Measurements from ENCODE around the gene PHF12.
"Not testable (repeated sequence)": the region's sequence is repeated elsewhere in the genome, so short reads cannot be mapped to it uniquely, and the experiment has no call there.

Gene PHF12

DNA sequence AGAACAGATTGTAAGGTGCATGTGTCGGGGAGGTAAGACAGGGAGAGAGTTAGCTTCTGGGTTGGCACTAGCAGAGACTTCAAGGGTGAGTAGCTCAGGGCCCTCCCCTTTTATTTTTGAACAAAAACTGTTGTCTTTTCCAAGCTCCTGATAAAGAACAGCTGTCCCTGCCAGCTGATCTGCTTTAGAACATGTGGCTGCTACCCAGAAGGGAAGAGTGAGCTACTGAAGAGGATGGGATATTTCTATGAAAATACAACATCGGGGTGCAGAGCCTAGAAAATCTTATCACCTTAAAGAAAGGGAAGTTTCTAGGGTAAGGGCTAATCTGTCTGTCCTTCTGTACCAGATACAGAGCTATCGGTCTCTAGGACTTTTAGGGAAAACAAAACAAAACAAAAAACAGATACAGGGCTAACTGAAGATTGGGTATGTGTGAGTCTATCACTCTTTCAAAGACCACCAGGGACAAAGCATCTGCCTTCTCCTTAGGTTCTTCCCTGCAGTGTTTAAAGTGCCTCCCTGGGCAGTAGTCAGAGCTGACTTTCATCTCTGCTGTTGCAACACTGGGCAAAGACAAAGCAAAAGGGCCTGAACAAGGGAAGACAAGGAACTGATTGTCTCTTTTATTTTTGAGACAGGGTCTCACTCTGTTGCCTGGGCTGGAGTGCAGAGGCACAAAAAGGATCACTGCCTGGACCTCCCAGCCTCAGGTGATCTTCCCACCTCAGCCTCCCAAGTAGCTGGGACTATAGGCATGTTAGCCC, 43.4 kb downstream of the PHF12 start:
- H3K27ac ChIP-seq: no peak overlapping the region
- DNase-seq (ENCODE audit: low read depth, low spot score): no peak

DNA sequence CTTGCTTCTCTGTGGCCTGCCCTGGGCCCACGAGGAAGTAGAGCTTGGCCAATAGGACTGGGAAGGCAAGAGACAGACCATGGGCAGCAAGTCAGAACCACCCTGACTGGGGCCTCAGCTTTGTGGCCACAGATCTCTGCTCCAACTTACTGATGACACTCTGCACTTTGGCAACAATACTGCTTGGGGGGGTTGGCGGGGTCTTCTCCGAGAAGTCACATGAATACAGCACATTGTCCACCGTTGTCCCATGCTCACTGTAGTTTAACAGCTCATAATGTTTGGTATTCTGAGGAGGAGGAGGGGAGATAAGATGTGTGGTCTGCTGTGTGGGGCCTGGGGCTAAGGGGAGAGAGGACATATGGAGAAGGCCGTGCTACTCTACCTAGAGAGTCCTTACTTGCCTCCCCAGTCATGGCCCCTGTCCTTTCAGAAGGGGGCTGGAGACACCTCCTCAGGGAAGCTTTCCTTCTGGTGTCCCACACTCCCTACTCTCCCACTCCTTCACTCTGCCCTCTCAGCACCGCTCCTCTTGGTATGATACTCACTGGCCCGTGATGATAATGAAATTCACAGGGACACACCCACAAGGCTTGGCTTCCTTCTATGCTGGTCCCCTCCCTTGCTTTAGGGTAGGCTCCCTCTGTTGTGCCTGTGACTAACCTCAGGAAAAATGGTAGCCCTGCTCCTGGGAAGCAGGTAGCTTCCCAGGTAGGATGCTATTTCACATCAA, 44.4 kb downstream of the PHF12 start:
- H3K27ac ChIP-seq: no peak overlapping the region
- DNase-seq (ENCODE audit: low read depth, low spot score): no peak

DNA sequence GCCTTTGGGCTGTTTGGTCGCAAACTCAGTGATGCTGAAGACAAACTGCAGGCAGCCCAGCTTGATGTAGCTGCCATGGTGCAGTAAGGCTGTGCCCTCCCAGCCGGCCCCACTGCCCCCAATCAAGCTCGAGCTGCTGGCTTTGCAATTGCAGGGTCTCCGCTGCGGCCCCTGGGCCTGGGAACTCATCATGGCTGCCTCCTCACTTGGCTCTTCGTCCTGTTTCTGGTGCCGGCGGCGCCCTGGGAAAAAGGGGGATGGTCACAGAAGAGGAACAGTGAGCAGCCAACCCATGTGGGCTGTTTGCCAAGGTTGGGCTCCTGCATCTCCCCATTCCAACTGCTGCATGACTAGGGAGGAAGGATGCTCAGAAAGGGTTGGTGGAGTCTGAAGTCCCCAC, 45.0 kb downstream of the PHF12 start:
- no peak for DNase-seq (ENCODE audit: low read depth, low spot score)
- no peak overlapping the region for H3K27ac ChIP-seq

DNA sequence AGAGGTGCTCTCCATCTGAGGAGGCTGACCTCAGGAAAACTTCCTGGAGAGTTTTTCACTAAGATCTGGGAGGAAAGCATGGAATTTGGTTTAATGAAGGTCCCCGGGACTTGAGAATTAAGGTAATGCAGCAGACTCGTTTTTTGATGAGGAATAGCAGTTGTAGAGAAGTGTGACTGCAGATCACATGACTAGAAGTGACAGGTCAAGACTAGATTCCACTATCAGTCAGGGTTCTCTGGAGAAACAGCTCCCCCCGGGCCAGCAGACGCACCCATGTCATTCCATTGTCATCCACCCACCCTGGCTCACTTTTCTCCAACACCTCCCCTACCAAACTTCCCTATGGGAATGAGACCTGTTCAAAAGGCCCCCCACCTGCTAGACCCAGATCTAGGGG, 46.5 kb downstream of the PHF12 start:
- no peak for DNase-seq (ENCODE audit: low read depth, low spot score)
- H3K27ac ChIP-seq: no peak overlapping the region

DNA sequence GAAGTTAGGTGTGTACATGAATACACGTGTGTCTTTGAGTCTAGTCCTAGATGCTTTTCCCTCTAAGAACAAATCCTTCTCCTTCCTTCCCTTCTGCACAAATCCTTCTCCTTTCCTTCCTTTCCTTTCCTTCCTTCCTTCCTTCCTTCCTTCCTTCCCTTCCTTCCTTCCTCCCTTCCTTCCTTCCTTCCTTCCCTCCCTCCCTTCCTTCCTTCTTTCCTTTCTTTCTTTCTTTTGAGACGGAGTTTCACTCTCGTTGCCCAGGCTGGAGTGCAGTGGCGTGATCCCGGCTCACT, 47.8 kb downstream of the PHF12 start:
- H3K27ac ChIP-seq; DNase-seq (ENCODE audit: low read depth, low spot score): not testable (repeated sequence)

DNA sequence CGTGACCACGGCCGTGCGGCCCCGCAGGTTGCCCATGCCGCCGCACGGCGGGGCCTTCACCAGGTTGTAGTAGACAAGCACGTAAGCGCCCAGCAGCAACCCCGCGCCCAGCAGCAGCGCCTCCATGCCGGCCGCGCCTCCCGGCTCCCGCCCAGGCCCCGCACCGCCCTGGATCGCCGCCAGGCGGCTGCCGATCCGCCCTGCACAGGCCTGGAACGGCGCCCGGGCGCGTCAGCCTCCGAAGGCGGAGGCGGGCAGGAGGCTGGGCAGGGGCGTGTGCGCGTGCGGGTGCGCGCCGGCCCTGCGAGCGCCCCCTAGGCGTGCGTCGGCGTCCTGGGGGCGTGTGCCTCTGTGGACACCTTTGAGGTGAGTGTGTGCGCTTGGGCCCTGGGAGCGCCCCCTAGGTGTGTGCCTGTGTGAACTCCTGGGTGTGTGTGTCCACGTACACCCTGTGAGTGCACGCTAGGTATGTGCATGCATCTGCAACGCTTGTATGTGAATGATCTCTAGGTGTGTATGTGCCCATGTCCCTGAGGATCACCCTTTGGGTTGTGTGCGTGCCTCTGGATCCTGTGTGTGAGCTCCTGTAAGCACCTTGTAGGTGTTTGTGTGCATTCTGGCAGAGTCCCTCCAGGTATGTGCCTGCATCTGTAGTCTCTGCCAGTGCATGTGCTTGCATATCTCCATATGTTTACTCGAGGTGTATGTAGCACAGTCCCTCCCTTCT, 48.3 kb downstream of the PHF12 start, which contains the start of gene DHRS13:
Gene DHRS13, minus strand, starts transcription at position 261 of the 727 bp plus-strand sequence. Its CDS starts 135 bp downstream, at position 126.
- H3K27ac ChIP-seq: peak within 1 kb of the TSS; percentile 25
- peak; percentile 72 for DNase-seq (ENCODE audit: low read depth, low spot score)

DNA sequence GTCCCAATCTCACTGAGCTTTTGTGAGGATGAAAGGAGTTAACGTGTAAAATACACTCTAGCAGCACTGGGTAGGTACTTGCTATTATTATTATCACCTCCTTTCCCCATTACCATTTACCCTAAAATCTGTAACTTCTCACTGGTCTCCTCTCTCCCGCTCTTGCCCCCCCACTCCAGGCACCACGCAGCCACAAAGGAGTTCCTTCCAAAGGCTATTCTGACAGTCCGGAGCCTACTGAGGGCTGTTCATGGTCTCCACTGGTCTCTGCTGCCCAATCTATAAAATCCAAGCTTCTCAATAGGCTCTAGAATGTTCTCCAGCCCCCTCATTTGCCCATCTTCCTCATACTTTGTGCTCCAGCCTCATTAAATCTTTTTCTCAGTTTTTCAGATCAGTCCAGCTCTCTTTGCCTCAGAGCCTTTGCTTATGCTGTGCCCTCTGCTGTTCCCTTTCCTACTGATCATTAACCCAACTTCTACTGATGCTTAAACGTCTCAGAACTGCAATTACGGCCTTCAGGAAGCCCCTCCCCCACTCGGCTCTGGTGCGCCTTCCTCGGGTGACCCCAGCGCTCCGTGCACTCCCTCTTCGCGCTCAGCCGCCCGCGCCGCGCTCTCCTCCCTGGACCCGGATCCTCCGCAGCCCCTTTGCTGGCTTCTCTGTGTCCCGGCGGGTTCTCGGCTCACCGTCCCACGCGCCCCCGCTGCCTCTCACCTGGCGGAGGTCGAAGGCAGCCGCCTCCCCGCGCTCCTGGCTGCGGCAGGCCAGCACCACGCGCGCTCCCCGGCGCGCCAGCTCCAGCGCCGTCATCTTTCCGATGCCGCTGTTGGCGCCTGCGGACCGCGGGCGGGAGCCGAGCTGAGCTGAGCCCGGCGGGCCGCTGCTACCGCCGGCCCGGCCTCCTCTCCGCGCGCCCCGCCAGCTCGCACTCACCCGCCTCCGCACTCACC, 49.2 kb downstream of the PHF12 start:
- DNase-seq (ENCODE audit: low read depth, low spot score): no peak

DNA sequence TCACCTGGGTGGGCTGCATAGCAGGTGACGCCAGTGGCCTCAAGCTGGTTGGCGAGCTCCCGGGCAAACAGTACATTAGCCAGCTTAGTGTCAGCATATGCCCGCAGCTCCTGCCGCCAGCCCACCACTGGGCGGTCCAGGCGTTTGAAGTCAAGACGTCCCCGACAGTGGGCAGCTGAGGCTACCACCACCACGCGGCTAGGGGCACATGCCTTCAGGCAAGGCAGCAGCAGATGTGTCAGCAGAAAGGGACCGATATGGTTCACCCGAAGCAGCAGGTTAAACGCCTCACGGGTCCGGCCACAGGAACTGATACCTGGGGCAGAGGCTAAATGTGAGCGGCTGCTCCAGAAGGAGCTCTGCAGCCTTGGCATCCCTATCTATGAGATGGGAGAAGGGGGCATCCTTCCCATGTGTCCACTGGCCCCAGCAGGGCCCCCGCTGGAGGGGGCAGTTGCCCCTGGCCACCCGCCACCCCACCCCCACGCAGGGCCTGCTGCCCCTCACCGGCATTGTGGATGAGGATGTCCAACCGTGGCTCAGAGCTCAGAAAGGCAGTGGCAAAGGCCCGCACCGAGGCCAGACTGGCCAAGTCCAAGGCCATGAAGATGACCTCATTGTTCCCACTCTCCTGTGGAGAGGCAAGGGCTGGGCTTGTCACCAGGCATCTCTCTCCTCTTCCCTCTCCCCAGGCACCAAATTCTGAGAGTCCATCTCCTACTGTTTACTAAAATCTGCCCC, 50.2 kb downstream of the PHF12 start:
- H3K27ac ChIP-seq: no peak overlapping the region
- no peak for DNase-seq (ENCODE audit: low read depth, low spot score)

More for the DNA sequence above, 49.2 kb downstream of the PHF12 start:
- H3K27ac ChIP-seq: peak overlapping the region; percentile 25

DNA sequence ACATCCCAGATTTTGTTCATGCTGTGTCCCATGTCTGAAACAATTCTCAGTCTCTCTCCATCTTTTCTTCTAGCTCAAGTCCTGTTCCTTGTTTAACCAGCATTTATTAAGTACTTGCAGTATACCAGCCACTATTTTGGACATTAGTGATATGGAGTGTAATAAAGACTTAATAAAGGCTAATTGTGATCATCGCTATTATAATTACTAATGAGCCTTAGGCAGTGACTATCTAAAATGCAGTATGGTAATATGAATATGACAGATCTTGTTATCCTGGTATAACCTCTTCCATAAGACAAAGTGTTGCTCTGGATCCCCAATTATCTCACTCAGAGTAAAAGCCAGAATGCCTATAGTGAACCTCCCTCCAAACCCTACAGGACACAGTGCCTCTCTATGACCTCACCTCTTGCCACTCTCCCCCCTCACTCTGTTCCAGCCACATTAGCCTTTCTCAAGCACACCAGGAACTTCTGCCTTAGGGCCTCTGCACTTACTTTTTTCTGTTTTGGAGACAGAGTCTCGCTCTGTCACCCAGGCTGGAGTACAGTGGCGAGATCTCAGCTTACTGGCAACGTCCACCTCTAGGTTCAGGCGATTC, 52.0 kb downstream of the PHF12 start:
- H3K27ac ChIP-seq: no peak overlapping the region
- no peak for DNase-seq (ENCODE audit: low read depth, low spot score)

DNA sequence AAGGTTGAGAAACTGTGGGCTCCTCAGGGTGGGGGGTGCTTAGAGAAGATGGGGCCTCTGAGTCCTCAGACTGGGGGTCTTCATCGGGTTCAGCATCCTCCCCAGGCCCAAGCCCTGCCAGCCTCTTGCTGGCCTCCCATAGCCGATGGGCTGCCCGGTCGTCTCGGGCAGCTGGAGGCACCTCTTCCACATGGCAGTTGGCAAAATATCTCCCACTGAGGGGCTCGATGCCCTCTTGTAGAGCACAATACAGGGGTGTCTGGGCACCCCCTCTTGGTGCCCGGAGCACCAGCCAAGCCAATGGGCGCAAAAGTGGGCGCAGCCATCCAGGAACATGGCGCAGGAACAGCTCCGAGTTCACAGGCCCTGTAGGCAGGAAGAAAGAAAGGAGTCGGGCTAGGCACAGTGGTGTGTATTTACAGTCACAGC, 52.8 kb downstream of the PHF12 start:
- no peak overlapping the region for H3K27ac ChIP-seq
- no peak for DNase-seq (ENCODE audit: low read depth, low spot score)

DNA sequence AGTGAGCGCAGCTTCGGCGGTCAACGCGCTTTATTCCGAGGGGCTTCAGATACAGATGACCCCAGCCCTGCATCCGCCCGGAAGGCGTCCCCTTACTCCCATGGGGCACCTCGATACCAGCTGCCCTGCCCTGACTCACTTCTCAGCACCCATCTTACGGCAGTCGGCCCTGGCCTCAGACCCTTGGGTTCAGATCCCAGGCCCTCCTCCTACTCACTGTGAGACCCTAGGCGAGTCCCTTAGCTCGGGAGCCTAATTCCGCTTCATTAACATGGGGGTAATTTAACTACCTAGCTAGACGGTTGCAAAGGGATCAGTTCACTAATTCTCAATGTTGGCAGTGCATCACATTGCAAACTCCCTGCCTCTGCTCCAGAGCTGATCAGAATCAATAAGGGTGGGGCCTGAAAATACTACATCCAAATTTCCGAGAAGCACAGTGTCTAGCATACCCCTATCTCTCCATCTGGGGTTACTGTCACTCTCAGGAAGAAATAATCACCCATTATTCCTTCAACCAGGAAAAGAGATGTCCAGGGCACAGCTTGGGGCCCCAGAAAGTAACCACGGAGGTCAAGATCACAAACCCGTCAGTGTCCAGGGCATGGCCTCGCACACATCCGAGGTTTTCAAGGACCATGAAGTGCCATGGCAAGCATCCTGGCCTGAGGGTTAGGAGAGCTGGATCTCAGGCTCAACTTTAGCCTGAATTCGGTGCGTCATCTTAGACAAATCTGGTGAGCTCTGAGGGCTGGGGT, 53.4 kb downstream of the PHF12 start:
- no peak for DNase-seq (ENCODE audit: low read depth, low spot score)
- H3K27ac ChIP-seq: peak overlapping the region; percentile 97

DNA sequence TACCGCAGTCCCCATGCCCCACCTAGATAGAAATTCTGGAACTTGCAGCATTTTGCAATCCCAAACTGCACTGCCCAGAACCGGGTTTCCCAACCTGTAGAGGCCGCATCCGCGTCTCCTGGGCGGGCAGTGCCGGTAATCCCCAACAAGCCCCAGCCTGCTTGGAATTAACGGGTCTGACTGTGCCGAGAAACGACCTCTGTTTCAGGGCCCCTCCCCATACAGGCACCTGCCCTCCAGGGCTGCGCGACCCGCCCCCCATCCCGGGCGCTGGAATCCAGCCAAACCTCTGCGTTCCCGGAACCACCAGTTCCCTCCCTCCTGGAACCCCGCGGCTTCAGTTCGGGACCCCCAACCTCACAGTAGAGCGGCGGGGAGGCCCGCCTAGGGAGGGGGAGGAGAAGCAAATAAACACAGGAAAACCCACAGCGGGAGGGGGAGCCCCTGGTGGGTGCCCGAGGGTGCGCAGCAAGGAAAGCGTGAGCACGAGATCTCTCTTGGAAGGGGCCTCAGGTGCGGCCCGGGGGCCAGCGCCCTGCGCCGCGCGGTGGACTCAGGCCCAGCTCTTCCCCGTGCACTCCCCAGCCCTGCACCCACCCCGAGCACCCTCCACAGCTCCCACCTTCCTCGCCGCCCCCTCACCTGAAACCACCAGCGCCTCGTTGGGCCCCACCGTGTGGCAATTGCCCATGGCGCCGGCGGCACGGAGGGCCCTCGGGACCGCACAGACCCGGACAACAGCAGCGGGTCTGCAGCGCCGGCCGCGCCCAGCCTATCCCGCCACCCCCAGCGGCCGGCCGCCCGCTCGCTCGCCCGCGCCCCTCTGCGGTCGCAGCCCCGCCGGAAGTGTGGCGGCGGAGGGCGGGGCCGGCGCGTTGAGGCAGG, 54.2 kb downstream of the PHF12 start, which contains the start of gene FLOT2:
Gene FLOT2, minus strand, starts transcription at position 850 of the 885 bp plus-strand sequence. Its CDS starts 159 bp downstream, at position 691.
- peak; percentile 64 for DNase-seq (ENCODE audit: low read depth, low spot score)
- H3K27ac ChIP-seq: peak within 1 kb of the TSS; percentile 97

DNA sequence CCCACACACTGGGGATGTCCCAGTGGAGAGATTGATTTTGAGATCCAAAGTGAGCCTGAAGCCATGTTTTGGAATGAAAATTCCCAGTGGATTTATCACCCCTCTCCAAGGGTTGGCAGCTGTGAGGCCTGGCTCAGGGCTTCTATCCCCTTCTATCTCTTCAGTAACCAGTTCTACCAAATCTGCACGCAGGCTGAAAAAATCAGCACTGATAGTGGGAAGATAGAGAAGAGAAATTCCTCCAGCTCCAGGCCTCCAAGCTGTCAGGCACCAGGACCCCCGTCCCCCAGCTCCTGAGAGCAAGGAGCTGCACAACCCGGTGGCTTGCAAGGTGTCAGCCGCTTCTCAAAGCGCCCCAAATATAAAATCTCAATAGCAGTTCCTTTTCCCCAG, 54.8 kb downstream of the PHF12 start:
- DNase-seq (ENCODE audit: low read depth, low spot score): no peak
- H3K27ac ChIP-seq: peak overlapping the region; percentile 97

DNA sequence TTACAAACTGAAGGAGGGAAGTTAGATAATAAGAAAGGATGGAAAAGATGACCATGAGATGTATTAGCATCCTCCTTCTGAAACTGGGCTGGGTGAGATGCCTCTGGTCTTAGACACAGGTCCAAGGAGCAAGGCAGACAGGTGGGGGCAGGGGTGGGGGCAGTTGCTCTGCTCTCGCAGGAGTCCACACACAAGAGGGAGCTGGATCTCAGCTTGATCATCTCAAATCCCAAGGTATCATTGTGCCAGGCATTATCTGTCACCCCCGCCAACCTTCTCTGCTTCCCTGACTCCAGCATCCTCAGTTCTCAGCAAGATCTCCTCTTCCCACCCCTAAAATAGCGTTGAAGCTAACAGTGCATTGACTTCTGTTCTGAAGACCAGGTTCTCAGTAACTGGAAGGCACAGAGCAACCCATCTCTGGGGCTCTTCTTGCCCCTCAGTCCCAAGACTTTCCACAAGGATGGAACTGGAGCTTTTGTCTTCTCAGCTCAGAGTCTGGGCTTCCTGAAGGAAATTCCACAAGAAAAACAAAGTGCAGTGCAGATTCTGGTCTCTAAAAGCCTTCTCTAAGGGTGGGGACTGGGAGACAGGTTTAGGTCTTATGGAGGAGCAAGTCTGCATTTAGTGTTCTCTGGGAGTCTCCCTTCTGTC, 55.4 kb downstream of the PHF12 start:
- no peak for DNase-seq (ENCODE audit: low read depth, low spot score)
- peak overlapping the region; percentile 97 for H3K27ac ChIP-seq

DNA sequence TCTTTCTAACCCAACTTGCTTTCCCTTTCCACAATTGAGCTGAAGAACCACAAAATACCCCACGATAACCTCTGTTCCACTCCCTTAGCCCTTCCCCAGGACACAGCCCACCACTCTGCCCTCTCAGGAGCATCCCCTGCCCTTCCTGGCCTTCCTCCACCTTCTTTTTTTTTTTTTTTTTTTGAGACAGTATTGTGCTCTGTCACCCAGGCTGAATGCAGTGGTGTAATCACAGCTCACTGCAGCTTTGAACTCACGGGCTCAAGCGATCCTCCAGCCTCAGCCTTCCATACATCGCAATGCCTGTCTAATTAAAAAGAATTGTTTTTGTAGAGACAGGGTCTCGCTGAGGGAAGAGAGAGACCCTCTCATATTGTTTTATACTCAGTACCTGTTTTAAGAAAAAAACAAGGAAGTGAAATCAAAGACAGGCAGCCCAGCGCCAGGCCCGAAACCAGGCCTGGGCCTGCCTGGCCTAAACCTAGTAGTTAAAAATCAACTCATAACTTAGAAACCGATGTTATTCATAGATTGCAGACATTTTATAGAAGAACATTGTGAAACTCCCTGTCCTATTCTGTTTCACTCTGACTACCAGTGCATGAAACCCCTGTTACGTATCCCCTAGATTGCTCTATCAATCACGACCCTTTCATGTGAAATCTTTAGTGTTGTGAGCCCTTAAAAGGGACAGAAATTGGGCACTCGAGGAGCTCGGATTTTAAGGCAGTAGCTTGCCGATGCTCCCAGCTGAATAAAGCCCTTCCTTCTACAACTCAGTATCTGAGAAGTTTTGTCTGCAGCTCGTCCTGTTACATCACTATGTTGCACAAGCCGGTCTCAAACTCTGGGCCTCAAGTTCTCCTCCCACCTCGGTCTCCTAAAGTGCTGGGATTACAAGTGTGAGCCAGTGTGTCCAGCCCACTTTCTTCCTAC, 57.8 kb downstream of the PHF12 start:
- peak overlapping the region; percentile 97 for H3K27ac ChIP-seq
- DNase-seq (ENCODE audit: low read depth, low spot score): peak; percentile 43

DNA sequence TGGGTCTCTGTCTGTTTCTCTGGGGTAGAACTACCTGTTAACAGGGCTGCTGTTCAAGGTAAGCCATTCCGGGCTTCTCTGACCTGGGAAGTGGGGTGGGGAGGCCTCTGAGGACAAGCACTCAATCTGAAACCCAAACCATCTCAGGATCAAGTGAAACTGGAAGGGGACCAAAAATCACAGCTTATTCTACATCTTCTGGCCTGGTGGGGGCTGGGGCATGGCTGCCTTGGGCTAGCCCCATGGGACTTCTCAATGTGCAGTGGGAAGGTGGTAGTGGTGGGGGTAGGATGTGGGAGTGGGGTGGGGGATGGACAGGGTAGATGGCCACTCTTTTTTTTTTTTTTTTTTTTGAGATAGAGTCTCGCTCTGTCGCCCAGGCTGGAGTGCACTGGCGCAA, 59.3 kb downstream of the PHF12 start:
- DNase-seq (ENCODE audit: low read depth, low spot score): no peak
- no peak overlapping the region for H3K27ac ChIP-seq

Data from epithelial cell of prostate (primary cell).